H1 (cell line): ENCODE data around the gene DUSP1. TPM values are rescaled to one million over a fixed set of nuclear protein-coding genes. Genes with fewer than 3 reads are reported as not detected.

ENCODE experiments used
- CTCF ChIA-PET: fragments of 300-600 bp; sonication (Branson Sonifier 250); formaldehyde crosslinking; loops from one replicate; lab custom pipeline; 2021; ENCODE audit not compliant: partially characterized antibody; lab: Charles Lee
- POLR2A ChIA-PET: fragments of 300-600 bp; sonication (Branson Sonifier 250); formaldehyde crosslinking; loops from one replicate; lab custom pipeline; 2021; ENCODE audit warnings: inconsistent platforms; ENCODE audit not compliant: partially characterized antibody; lab: Charles Lee
- DNase-seq, 2 experiments: peaks; one replicate each; pipeline versions ENCODE4 v3.0.0 to v3.0.0-alpha.2; 2010 to 2022; ENCODE audit warnings: low spot score in 2 of 2, low read depth in 1 of 2, mixed read lengths in 1 of 2
- FAIRE-seq: peaks from 2 replicates; lab custom pipeline; 2011; peaks lifted over from hg19 to GRCh38; lab: Jason Lieb, UNC
- H2AFZ ChIP-seq: 2 replicates; pipeline ENCODE4 v1.8.1; 2012; ENCODE audit warnings: low read length, inconsistent platforms
- H2AK5ac ChIP-seq: 2 replicates; pipeline ENCODE4 v1.6.1; 2013; ENCODE audit warnings: low read depth, low read length
- H2BK120ac ChIP-seq: replicated peaks from 2 replicates; pipeline ENCODE3; 2013; ENCODE audit warnings: low read depth, low read length, inconsistent platforms
- H2BK12ac ChIP-seq: 2 replicates; pipeline ENCODE4 v1.6.1; 2013; ENCODE audit warnings: low read depth, low read length
- H2BK15ac ChIP-seq: 2 replicates; pipeline ENCODE4 v1.6.1; 2013; ENCODE audit warnings: low read length
- H2BK20ac ChIP-seq: 2 replicates; pipeline ENCODE4 v1.6.1; 2013; ENCODE audit warnings: low read length
- H2BK5ac ChIP-seq: 2 replicates; pipeline ENCODE4 v1.6.1; 2013; ENCODE audit warnings: low read depth, low read length
- H3K14ac ChIP-seq: 2 replicates; pipeline ENCODE4 v1.6.1; 2013; ENCODE audit warnings: inconsistent platforms; ENCODE audit not compliant: insufficient read length
- H3K18ac ChIP-seq: 2 replicates; pipeline ENCODE4 v1.6.1; 2013; ENCODE audit warnings: low read length; ENCODE audit errors: extremely low read depth
- H3K23ac ChIP-seq: 2 replicates; pipeline ENCODE4 v1.6.1; 2013; ENCODE audit warnings: inconsistent platforms; ENCODE audit not compliant: insufficient read length
- H3K23me2 ChIP-seq: 2 replicates; pipeline ENCODE4 v1.6.1; 2013; ENCODE audit warnings: low read depth, low read length
- H3K27ac ChIP-seq: 2 replicates; pipeline ENCODE4 v1.6.1; 2011; ENCODE audit warnings: low read depth, low read length, inconsistent platforms
- H3K27me3 ChIP-seq, 4 experiments: replicated peaks in 1 of 4; 1 replicate in 1 of 4; 2 replicates in 3 of 4; pipeline versions ENCODE4 v1.6.1 to v1.8.1; 2011 to 2013; ENCODE audit warnings: low read length in 3 of 4, mild to moderate bottlenecking in 3 of 4, inconsistent platforms in 2 of 4, mixed read lengths in 2 of 4, moderate library complexity in 1 of 4; ENCODE audit not compliant: control insufficient read depth in 3 of 4, insufficient read depth in 3 of 4; ENCODE audit errors: extremely low read depth in 1 of 4
- H3K36me3 ChIP-seq, 4 experiments: 2 replicates each; pipeline versions ENCODE4 v1.6.1 to v1.8.1; 2011 to 2013; ENCODE audit warnings: mild to moderate bottlenecking in 4 of 4, low read length in 3 of 4, moderate library complexity in 2 of 4, control low read depth in 1 of 4, inconsistent platforms in 1 of 4; ENCODE audit not compliant: insufficient read depth in 4 of 4, control insufficient read depth in 2 of 4
- H3K4ac ChIP-seq: replicated peaks from 2 replicates; pipeline ENCODE3; 2013; ENCODE audit warnings: low read length, low read depth, mixed read lengths, inconsistent platforms; ENCODE audit not compliant: insufficient read length
- H3K4me1 ChIP-seq, 4 experiments: replicated peaks in 1 of 4; 1 replicate in 1 of 4; 2 replicates in 3 of 4; pipeline versions ENCODE4 v1.6.1 to v1.8.1; 2011 to 2013; ENCODE audit warnings: low read length in 3 of 4, inconsistent platforms in 2 of 4, mixed read lengths in 1 of 4; ENCODE audit not compliant: insufficient read depth in 4 of 4, control insufficient read depth in 3 of 4
- H3K4me2 ChIP-seq, 2 experiments: 2 replicates each; pipeline versions ENCODE4 v1.6.1 to v1.8.1; 2011 to 2013; ENCODE audit warnings: low read depth in 2 of 2, low read length in 2 of 2, control low read depth in 1 of 2, inconsistent platforms in 1 of 2, mild to moderate bottlenecking in 1 of 2; ENCODE audit not compliant: insufficient read depth in 1 of 2
- H3K4me3 ChIP-seq, 4 experiments: fragments of 200-600, 300-600 bp in 1 of 4; sonication (generic), shearing (Covaris generic), sonication (Bioruptor Twin) in 1 of 4; 2 replicates each; pipeline versions ENCODE4 v1.5.1 to v1.8.1; 2011 to 2016; ENCODE audit warnings: low read length in 4 of 4, low read depth in 3 of 4, control low read depth in 2 of 4, inconsistent platforms in 2 of 4, mild to moderate bottlenecking in 2 of 4, mixed read lengths in 1 of 4, moderate library complexity in 1 of 4; ENCODE audit not compliant: insufficient read depth in 2 of 4; ENCODE audit errors: extremely low read depth in 1 of 4
- H3K56ac ChIP-seq: replicated peaks from 2 replicates; pipeline ENCODE3; 2013; ENCODE audit warnings: low read depth, mild to moderate bottlenecking, mixed read lengths, low read length, inconsistent platforms; ENCODE audit not compliant: insufficient read length
- H3K79me1 ChIP-seq: 2 replicates; pipeline ENCODE4 v1.6.1; 2013; ENCODE audit warnings: low read depth, low read length, control low read depth
- H3K79me2 ChIP-seq, 2 experiments: 2 replicates each; pipeline versions ENCODE4 v1.6.1 to v1.8.1; 2012 to 2013; ENCODE audit warnings: low read length in 2 of 2, mild to moderate bottlenecking in 2 of 2, inconsistent platforms in 1 of 2; ENCODE audit not compliant: insufficient read depth in 2 of 2, control insufficient read depth in 1 of 2
- H3K9ac ChIP-seq, 4 experiments: replicated peaks in 1 of 4; 1 replicate in 1 of 4; 2 replicates in 3 of 4; pipeline versions ENCODE4 v1.6.1 to v1.8.1; 2011 to 2013; ENCODE audit warnings: low read depth in 3 of 4, low read length in 3 of 4, control low read depth in 2 of 4, mild to moderate bottlenecking in 2 of 4, moderate library complexity in 2 of 4, inconsistent platforms in 1 of 4; ENCODE audit errors: extremely low read depth in 1 of 4
- H3K9me3 ChIP-seq, 2 experiments: 2 replicates each; pipeline versions ENCODE4 v1.6.1 to v1.8.1; 2012 to 2013; ENCODE audit warnings: mild to moderate bottlenecking in 2 of 2, moderate library complexity in 2 of 2, control low read depth in 1 of 2, inconsistent platforms in 1 of 2, low read depth in 1 of 2, low read length in 1 of 2, mixed read lengths in 1 of 2; ENCODE audit not compliant: insufficient read depth in 2 of 2
- H4K20me1 ChIP-seq, 2 experiments: replicated peaks in 1 of 2; 2 replicates each; pipeline versions ENCODE3 to v1.8.1; 2011 to 2013; ENCODE audit warnings: inconsistent platforms in 2 of 2, low read length in 2 of 2, mild to moderate bottlenecking in 1 of 2; ENCODE audit not compliant: insufficient read depth in 2 of 2, control insufficient read depth in 1 of 2
- H4K5ac ChIP-seq: 2 replicates; pipeline ENCODE4 v1.6.1; 2013; ENCODE audit warnings: low read length, low read depth, mixed read lengths, inconsistent platforms; ENCODE audit not compliant: insufficient read length
- H4K8ac ChIP-seq: 2 replicates; pipeline ENCODE4 v1.8.0; 2013; ENCODE audit warnings: mild to moderate bottlenecking, moderate library complexity, low read length, inconsistent platforms; ENCODE audit not compliant: insufficient read depth; ENCODE audit errors: extremely low read depth
- H4K91ac ChIP-seq: replicated peaks from 2 replicates; pipeline ENCODE3; 2013; ENCODE audit warnings: low read length, mixed read lengths, inconsistent platforms; ENCODE audit not compliant: insufficient read length
- ASH2L ChIP-seq: fragments of 200-600, 300-600 bp; sonication (generic); IDR thresholded peaks from one replicate; pipeline ENCODE4 v1.7.1; 2017; ENCODE audit warnings: low read length
- CTCF ChIP-seq, 3 experiments: IDR thresholded peaks; 1 replicate in 2 of 3; 2 replicates in 1 of 3; pipeline versions ENCODE4 v1.5.1 to v1.6.1; 2011; ENCODE audit warnings: low read length in 3 of 3, mild to moderate bottlenecking in 3 of 3, inconsistent platforms in 2 of 3, low read depth in 1 of 3, moderate library complexity in 1 of 3; ENCODE audit not compliant: insufficient read depth in 1 of 3; ENCODE audit errors: control extremely low read depth in 1 of 3
- FOSL1 ChIP-seq: IDR thresholded peaks from 2 replicates; pipeline ENCODE4 v1.6.1; 2011; ENCODE audit warnings: mild to moderate bottlenecking, low read depth, low read length, moderate library complexity; ENCODE audit not compliant: insufficient read depth
- HDAC2 ChIP-seq, 2 experiments: fragments of 300-600 bp in 1 of 2; sonication (generic) in 1 of 2; IDR thresholded peaks; 2 replicates each; pipeline ENCODE4 v1.6.1; 2011 to 2012; ENCODE audit warnings: low read depth in 2 of 2, low read length in 2 of 2, mild to moderate bottlenecking in 2 of 2, moderate library complexity in 2 of 2, borderline replicate concordance in 1 of 2, inconsistent platforms in 1 of 2
- JUND ChIP-seq: IDR thresholded peaks from 2 replicates; pipeline ENCODE4 v1.6.1; 2011; ENCODE audit warnings: mild to moderate bottlenecking, improper control_type of control experiment, low read length
- KDM1A ChIP-seq: fragments of 200-600, 300-600 bp; sonication (generic); IDR thresholded peaks from 2 replicates; pipeline ENCODE4 v1.7.1; 2016; ENCODE audit warnings: mild to moderate bottlenecking, low read length, borderline replicate concordance
- RBBP5 ChIP-seq: IDR thresholded peaks from 2 replicates; pipeline ENCODE4 v1.7.1; 2012; ENCODE audit warnings: low read depth, mild to moderate bottlenecking, inconsistent platforms, low read length, moderate library complexity, borderline replicate concordance
- RFX5 ChIP-seq: IDR thresholded peaks from 2 replicates; pipeline ENCODE4 v1.6.1; 2011; ENCODE audit warnings: low read depth, low read length, improper control_type of control experiment, borderline replicate concordance
- SAP30 ChIP-seq: fragments of 300-600 bp; sonication (generic); IDR thresholded peaks from 2 replicates; pipeline ENCODE4 v1.7.1; 2012; ENCODE audit warnings: low read length, moderate library complexity, mild to moderate bottlenecking, inconsistent platforms; ENCODE audit not compliant: insufficient read depth, insufficient replicate concordance
- SIN3A ChIP-seq, 2 experiments: IDR thresholded peaks in 1 of 2; conservative IDR thresholded peaks in 1 of 2; 2 replicates each; pipeline ENCODE4 v1.6.1; 2011 to 2012; ENCODE audit warnings: low read length in 2 of 2, improper control_type of control experiment in 1 of 2, low read depth in 1 of 2, mild to moderate bottlenecking in 1 of 2
- WGBS, 2 experiments: shearing (Covaris generic) in 1 of 2; methylation state at CpG; one replicate each; pipeline versions ENCODE4 v1.1.6 to v1.1.7; 2013 to 2015; ENCODE audit warnings: low lambda C conversion rate in 2 of 2, mixed read lengths in 2 of 2, inconsistent platforms in 1 of 2, low coverage in 1 of 2, missing lambda C conversion rate in 1 of 2; ENCODE audit not compliant: insufficient replicate concordance in 2 of 2, insufficient coverage in 1 of 2, insufficient read length in 1 of 2; ENCODE audit errors: extremely low coverage in 1 of 2, missing lambda C conversion rate in 1 of 2; 5-methylcytosine and 5-hydroxymethylcytosine counted together
- polyA plus RNA-seq, 7 experiments: library from polyadenylated mRNA; depleted of rRNA in 3 of 7; stranded (reverse) in 5 of 7; unstranded in 2 of 7; fragments of >200 nt in 5 of 7; fragments of 200-250 nt in 2 of 7; gene quantifications; 1 replicate in 5 of 7; 2 replicates in 1 of 7; 4 replicates in 1 of 7; pipeline versions ENCODE4 v1.2.1 to v1.2.3, GENCODE V29; 2011 to 2013; ENCODE audit warnings: missing spikeins in 2 of 7, mixed read lengths in 2 of 7
- total RNA-seq: library from RNA; stranded (reverse); fragmentation: NEBNext Ultra II Directional; extraction: Animal tissue kit (Norgen Biotek cat#: 25700); gene quantifications from 2 replicates; pipeline ENCODE4 v1.2.1, GENCODE V29; 2021

DUSP1 gene
- total and polyA plus RNA-seq, 2 of the 8 experiments (the other 6 are each of a cell fraction or from before 2014, with no cell fraction given) = 6.5 to 11.7 TPM

GRCh38 chr5:172733974-172734346 is 37.0 kb downstream of the DUSP1 start:
- H3K9ac ChIP-seq = no peak overlapping the region
- POLR2A ChIA-PET = interaction anchor here (1.0 to 2.9 kb wide), 3 partner anchors 19 to 37 kb away, joined by 3 to 14 read pairs (median 3); partner anchors contain the start of gene DUSP1
- no peak overlapping the region for H3K56ac ChIP-seq
- no peak overlapping the region for H3K18ac ChIP-seq
- 76% methylated on average over 2 of the region's 4 CpGs; no CpG with 5 or more reads in 1 of the 2 experiments for WGBS, 2 experiments
- H3K36me3 ChIP-seq = no peaks in the 10 kb centered on the region
- no peak overlapping the region for H2BK20ac ChIP-seq
- no peaks in the 10 kb centered on the region for H3K9me3 ChIP-seq
- no peak overlapping the region for H2AK5ac ChIP-seq
- H3K14ac ChIP-seq = no peak overlapping the region
- DNase-seq = no peak
- no peak overlapping the region for H3K4ac ChIP-seq
- no peaks in the 10 kb centered on the region; a peak in 1 of 7 replicates for H3K4me1 ChIP-seq
- H2BK5ac ChIP-seq = no peak overlapping the region
- H4K8ac ChIP-seq = no peak overlapping the region
- no peak overlapping the region for H2BK15ac ChIP-seq
- H4K91ac ChIP-seq = no peak overlapping the region
- H2AFZ ChIP-seq = peak overlapping the region; percentile 70; the same call in 1 of the 2 replicates
- no peak overlapping the region for H3K4me3 ChIP-seq
- peaks cover 0 to 2% (median 0%) of the 10 kb centered on the region in 4 experiments; a peak in 1 of 7 replicates for H3K27me3 ChIP-seq
- CTCF ChIA-PET = interaction anchor here (0.8 to 4.0 kb wide), 11 partner anchors 10 to 205 kb away, joined by 3 to 29 read pairs (median 4); no protein-coding TSS in a partner anchor
- H4K20me1 ChIP-seq = no peaks in the 10 kb centered on the region
- H3K79me2 ChIP-seq = no peaks in the 10 kb centered on the region
- no peak overlapping the region for H4K5ac ChIP-seq
- H3K23ac ChIP-seq = no peak overlapping the region
- no peak overlapping the region for H3K27ac ChIP-seq
- FAIRE-seq = no peak
- H3K4me2 ChIP-seq = no peak overlapping the region
- no peaks in the 10 kb centered on the region for H3K79me1 ChIP-seq
- H2BK120ac ChIP-seq = no peak overlapping the region
- H3K23me2 ChIP-seq = peaks cover 1% of the 10 kb centered on the region; the same call in 1 of the 2 replicates
- H2BK12ac ChIP-seq = no peak overlapping the region
- TF ChIP-seq CTCF (IDR thresholded peaks at IDR 0.05; ENCODE audit: control extremely low read depth in 1 of 3, insufficient read depth in 1 of 3, low read depth in 1 of 3, low read length in 3 of 3) (no peak), JUND (no peak), ASH2L (no peak), SIN3A (conservative IDR thresholded peaks at IDR 0.05 in 1 of 2, IDR thresholded peaks at IDR 0.05 in 1 of 2; ENCODE audit: low read depth in 1 of 2, low read length in 2 of 2) (no peak), RBBP5 (no peak), SAP30 (no peak), HDAC2 (IDR thresholded peaks at IDR 0.05; ENCODE audit: borderline replicate concordance in 1 of 2, low read depth in 2 of 2, low read length in 2 of 2) (no peak), FOSL1 (no peak), RFX5 (no peak), KDM1A (no peak)
